Subcutaneous adipose tissue (tissue), 4 donors: ENCODE data around the gene SETD1A. TPM values are rescaled to one million over a fixed set of nuclear protein-coding genes. Genes with fewer than 3 reads are reported as not detected.

ENCODE experiments used
- total RNA-seq, 4 donors: library from RNA; depleted of rRNA; stranded (reverse); fragments of >200 nt; gene quantifications; one replicate each; pipeline ENCODE4 v1.1.0, GENCODE V29; 2016
- TF ChIP-seq, protein P1 (sequence below): fragments of 450-650 bp; IDR thresholded peaks from one replicate; pipeline ENCODE4 v1.5.1; 2016; ENCODE audit warnings: low read depth, mild to moderate bottlenecking, control low read depth, antibody characterized with exemption, moderate library complexity

SETD1A gene
- total RNA-seq, 4 donors from 2014 or later: 3.9 to 10.5 (median 5.3) TPM

DNA sequence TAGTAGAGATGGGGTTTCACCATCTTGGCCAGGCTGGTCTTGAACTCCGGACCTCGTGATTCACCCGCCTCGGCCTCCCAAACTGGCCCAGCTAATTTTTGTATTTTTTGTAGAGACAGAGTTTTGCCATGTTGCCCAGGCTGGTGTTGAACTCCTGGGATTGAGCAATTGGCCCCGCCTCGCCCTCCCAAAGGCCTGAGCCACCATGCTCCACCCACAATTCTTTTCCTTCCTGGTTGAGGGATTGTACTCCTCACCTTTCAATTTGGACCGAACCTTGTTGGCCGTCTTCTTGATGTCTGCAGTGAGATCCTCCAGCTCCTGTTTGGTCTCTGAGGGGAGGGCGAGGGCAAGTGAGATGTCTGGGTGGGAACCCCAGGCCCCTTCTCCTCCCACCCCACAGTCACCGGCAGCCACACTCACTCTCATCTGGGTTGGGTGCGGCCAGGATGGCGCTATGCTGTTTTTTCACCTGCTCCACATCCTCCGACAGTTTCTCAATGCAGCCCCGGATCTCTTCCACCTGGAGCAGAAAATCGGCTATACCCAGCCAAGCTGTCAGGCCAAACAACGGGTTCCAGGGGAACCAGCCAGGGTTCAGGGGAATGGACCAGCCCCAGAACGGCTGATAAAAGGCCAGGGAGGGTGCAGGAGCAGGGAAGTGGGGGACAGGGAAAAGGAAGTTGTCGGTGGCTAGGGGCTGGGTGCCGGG lies 43.3 kb downstream of the SETD1A start:
- TF ChIP-seq, protein P1, sequence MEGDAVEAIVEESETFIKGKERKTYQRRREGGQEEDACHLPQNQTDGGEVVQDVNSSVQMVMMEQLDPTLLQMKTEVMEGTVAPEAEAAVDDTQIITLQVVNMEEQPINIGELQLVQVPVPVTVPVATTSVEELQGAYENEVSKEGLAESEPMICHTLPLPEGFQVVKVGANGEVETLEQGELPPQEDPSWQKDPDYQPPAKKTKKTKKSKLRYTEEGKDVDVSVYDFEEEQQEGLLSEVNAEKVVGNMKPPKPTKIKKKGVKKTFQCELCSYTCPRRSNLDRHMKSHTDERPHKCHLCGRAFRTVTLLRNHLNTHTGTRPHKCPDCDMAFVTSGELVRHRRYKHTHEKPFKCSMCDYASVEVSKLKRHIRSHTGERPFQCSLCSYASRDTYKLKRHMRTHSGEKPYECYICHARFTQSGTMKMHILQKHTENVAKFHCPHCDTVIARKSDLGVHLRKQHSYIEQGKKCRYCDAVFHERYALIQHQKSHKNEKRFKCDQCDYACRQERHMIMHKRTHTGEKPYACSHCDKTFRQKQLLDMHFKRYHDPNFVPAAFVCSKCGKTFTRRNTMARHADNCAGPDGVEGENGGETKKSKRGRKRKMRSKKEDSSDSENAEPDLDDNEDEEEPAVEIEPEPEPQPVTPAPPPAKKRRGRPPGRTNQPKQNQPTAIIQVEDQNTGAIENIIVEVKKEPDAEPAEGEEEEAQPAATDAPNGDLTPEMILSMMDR: no peak

DNA sequence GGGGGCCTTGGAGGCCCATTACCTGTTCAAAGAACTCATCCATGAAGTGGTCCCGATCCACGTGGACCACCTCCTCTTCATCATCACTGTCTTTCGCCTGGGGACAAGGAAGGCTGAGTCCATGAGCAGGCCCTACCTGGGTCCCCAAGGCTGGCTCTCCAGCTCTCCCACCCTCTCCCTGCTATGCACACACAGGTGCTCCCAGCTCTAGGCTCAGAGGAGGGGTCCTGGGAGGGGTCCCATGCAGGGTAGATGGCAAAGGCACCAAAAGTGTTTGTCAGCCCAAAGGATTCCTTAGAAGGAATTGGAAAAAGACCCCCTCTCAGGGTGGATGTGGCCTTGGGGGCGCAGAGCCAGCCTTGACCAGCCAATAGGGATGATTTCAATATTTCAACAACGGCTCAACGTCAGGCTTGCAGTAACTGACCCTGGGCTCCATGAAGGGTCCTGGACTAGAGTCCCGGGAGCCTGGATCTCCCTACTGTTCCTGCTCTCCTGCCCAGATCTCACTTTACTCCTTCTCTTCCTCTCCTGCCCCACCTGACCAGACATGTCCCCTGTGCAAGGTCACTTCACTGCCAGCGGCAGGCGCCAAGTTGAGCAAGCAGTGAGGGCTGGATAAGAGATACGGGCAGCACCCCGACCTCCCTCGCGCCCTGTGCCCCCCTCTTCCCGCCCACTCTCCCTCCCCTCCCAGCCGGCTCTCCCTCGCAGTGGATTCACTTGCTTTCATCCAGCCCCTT lies 44.1 kb downstream of the SETD1A start:
- TF ChIP-seq, protein P1: no peak

DNA sequence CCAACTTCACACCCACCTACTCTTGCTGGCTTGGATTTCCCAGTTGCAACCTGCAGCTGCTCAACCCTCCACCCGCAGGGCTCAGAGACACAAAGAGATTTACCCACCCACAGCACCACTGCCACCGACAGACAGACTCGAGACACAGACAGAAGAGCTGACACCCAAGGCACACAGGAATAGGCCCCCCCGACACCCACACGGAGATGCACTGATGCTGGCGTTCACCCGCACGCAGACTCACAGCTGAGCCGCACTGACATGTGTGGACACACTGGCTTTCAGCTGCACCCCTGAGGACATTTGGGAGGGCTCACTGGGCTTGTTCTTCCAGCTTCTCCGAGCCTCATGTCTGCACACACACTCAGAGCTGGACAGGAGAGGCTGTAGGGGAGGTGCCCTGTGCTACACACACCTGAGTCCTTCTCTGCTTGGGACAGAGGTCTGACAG lies 44.7 kb downstream of the SETD1A start:
- TF ChIP-seq, protein P1: no peak

DNA sequence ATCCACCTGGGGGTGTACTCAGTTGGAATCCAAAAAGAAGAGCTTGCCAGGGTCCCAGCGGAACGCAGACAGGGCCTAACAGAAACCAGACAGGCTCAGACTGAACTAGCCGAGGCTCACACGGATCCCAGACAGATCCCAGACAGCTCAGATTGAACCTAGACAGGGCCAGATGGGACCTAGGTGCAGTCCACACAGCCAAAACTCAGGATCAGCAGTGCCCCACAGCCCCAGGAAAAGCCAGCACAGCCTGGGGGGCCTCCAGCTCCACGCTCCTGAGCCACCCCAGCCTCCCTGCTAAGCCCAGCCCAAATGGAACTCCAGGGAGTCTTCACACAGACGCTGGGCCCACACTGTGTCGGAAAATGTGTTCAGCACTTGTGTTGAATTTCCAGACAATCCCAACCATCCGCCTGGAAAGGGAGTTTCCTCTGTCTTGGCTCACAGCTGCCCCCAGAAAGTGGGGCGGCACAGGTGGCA lies 45.3 kb downstream of the SETD1A start:
- TF ChIP-seq, protein P1: no peak

DNA sequence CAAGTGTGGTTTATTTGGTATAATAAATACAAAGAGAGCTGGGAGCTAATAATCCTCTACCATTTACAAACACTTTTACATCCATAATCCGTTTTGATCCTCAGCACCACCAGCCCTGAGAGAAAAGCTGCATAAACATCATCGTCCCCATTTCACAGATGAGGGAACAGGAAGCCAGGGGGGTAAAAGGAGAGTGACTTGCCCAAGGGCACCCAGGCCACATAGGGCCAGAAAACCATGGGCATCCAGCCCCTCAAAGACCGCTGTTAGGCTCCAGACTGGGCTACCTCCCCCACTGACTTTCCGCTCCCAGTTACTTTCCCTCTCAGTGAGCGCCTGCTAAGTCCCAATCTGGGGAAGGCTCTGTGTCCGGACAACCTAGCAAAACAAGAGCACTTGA lies 46.2 kb downstream of the SETD1A start:
- TF ChIP-seq, protein P1: no peak

DNA sequence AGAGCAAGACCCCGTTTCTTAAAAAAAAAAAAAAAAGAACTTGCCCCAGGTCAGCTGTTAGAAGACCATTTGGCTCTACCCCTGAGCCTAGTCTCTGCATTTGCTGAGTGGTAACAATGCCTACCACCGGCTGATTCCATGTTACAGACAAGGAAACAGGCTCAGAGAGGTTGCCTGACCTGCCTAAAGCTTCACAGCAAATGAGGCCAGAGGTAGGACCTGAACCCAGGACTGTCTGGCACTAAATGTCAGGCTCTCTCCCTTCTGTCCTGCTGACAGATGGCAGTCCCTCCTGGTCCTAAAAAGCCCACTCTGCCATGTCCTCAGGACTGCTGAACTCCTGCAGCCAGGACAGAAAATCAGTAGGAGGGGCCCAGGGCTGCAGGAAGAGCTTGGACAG lies 47.1 kb downstream of the SETD1A start:
- TF ChIP-seq, protein P1: no peak

DNA sequence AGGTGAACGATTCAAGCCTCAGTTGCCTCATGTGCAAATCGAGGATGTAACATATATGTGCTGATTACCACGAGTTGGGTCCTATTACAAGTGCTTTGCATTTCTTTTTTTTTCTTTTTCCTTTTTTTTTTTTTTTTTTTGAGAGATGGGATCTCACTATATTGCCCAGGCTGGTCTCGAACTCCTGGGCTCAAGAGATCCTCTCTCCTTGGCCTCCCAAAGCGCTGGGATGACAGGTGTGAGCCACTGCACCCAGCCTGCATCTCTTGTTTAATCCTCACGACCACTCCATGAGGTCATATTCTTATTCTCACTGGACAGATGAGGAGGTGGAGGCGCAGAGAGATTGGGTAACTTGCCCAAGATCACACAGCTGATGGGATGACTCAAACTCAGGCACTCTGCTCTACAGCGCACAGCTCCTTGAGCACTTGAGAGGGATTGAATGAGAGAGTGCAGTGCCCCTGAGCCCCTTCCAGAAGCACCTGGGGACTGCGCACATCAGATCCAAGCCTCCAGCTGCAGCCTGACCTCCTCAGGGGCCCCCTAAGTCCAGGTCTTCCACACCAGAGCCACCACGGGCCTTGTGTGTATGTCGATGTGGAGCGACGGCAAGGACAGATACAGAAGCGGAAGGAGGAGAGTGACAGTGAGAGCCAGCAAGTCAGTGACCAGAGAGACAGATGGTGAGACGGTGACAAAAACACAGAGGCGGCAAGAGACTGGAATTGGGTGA lies 48.0 kb downstream of the SETD1A start:
- TF ChIP-seq, protein P1: no peak
